K562 (cell line): ENCODE measurements around the gene KLRC2. TPM values are rescaled to one million over a fixed set of nuclear protein-coding genes. Genes with fewer than 3 reads are reported as not detected.
"Not testable (repeated sequence)": the region's sequence is repeated elsewhere in the genome, so short reads cannot be mapped to it uniquely, and the experiment has no call there.

Experiments used
- ATAC-seq: fragments of 200-7000 bp; cut with Tn5 transposase; 3 replicates; pipeline ENCODE4 v1.9.1; 2020; ENCODE audit warnings: moderate library complexity
- BruUV-seq: library from RNA; stranded (reverse); fragments of 400-500 nt; replicated peaks from 2 replicates; lab custom pipeline; 2021; lab: Mats Ljungman, UMichigan
- CTCF ChIA-PET: fragments of 300-600 bp; formaldehyde crosslinking; extraction: SDS; loops from one replicate; lab custom pipeline; 2021; ENCODE audit warnings: low intra/inter-chr PET ratio; lab: Yijun Ruan, JAX
- POLR2A ChIA-PET: fragments of 300-600, 350-650 bp; sonication (Branson Sonifier 250); formaldehyde crosslinking; extraction: SDS; loops from one replicate; lab custom pipeline; 2021; ENCODE audit warnings: antibody characterized with exemption, inconsistent platforms; lab: Yijun Ruan, JAX
- DNase-seq, 4 experiments: peaks; one replicate each; pipeline versions ENCODE4 v3.0.0 to v3.0.0-alpha.2; 2011 to 2018; ENCODE audit warnings: low spot score in 3 of 4, mixed read lengths in 3 of 4; ENCODE audit errors: extremely low read depth in 1 of 4
- FAIRE-seq: peaks from 2 replicates; lab custom pipeline; 2011; peaks lifted over from hg19 to GRCh38; lab: Jason Lieb, UNC
- H2AFZ ChIP-seq: 2 replicates; pipeline ENCODE4 v1.6.0; 2011; ENCODE audit warnings: low read depth, low read length, control low read depth, inconsistent platforms
- H3K27ac ChIP-seq: fragments of 200-600 bp; 3 replicates; pipeline ENCODE4 v1.8.0; 2011; ENCODE audit warnings: low read depth, mild to moderate bottlenecking, control low read depth, inconsistent platforms, low read length, moderate library complexity, mixed read lengths; ENCODE audit errors: extremely low read depth
- H3K27me3 ChIP-seq, 2 experiments: fragments of 300-600 bp in 1 of 2; 2 replicates in 1 of 2; 3 replicates in 1 of 2; pipeline versions ENCODE4 v1.6.0 to v1.8.0; 2011; ENCODE audit warnings: inconsistent platforms in 2 of 2, low read length in 2 of 2, mild to moderate bottlenecking in 1 of 2, mixed read lengths in 1 of 2, moderate library complexity in 1 of 2; ENCODE audit not compliant: control insufficient read depth in 2 of 2, insufficient read depth in 2 of 2
- H3K36me3 ChIP-seq: fragments of 300-600 bp; 3 replicates; pipeline ENCODE4 v1.8.0; 2011; ENCODE audit warnings: mild to moderate bottlenecking, low read length, inconsistent platforms; ENCODE audit not compliant: control insufficient read depth, insufficient read depth
- H3K4me1 ChIP-seq, 2 experiments: fragments of 200-600 bp in 1 of 2; replicated peaks in 1 of 2; 2 replicates in 1 of 2; 3 replicates in 1 of 2; pipeline versions ENCODE4 v1.5.1 to v1.8.0; 2011; ENCODE audit warnings: inconsistent platforms in 2 of 2, low read length in 2 of 2, mild to moderate bottlenecking in 1 of 2, mixed read lengths in 1 of 2, moderate library complexity in 1 of 2; ENCODE audit not compliant: control insufficient read depth in 2 of 2, insufficient read depth in 2 of 2
- H3K4me2 ChIP-seq: 2 replicates; pipeline ENCODE4 v1.6.1; 2011; ENCODE audit warnings: low read length, control low read depth, inconsistent platforms, mixed read lengths; ENCODE audit not compliant: insufficient read depth
- H3K4me3 ChIP-seq: fragments of 200-600 bp; sonication (generic), shearing (Covaris generic); 2 replicates; pipeline ENCODE4 v1.5.1; 2016; ENCODE audit warnings: control low read depth, inconsistent platforms
- H3K79me2 ChIP-seq: fragments of 200-600 bp; 3 replicates; pipeline ENCODE4 v1.8.0; 2011; ENCODE audit warnings: low read length, inconsistent platforms; ENCODE audit not compliant: control insufficient read depth, insufficient read depth
- H3K9ac ChIP-seq, 2 experiments: 2 replicates each; pipeline versions ENCODE4 v1.6.0 to v1.6.1; 2011; ENCODE audit warnings: low read depth in 2 of 2, low read length in 2 of 2, control low read depth in 1 of 2, inconsistent platforms in 1 of 2, mild to moderate bottlenecking in 1 of 2, mixed read lengths in 1 of 2; ENCODE audit not compliant: insufficient read depth in 1 of 2
- H3K9me1 ChIP-seq: one replicate; pipeline ENCODE4 v1.6.0; 2011; ENCODE audit warnings: inconsistent platforms, mild to moderate bottlenecking, low read length, moderate library complexity; ENCODE audit not compliant: control insufficient read depth, insufficient read depth
- H3K9me3 ChIP-seq: replicated peaks from 2 replicates; pipeline ENCODE4 v1.5.1; 2011; ENCODE audit warnings: low read depth, low read length, inconsistent platforms; ENCODE audit not compliant: control insufficient read depth, insufficient read depth
- H4K20me1 ChIP-seq: replicated peaks from 2 replicates; pipeline ENCODE4 v1.6.1; 2011; ENCODE audit warnings: low read length, inconsistent platforms, mixed read lengths; ENCODE audit not compliant: control insufficient read depth, insufficient read depth
- BCLAF1 ChIP-seq, 2 experiments: fragments of 450-650 bp in 1 of 2; IDR thresholded peaks; 2 replicates each; pipeline ENCODE4 v1.6.1; 2011 to 2017; ENCODE audit warnings: low read depth in 2 of 2, antibody characterized with exemption in 1 of 2, borderline replicate concordance in 1 of 2, low read length in 1 of 2, mild to moderate bottlenecking in 1 of 2, mixed read lengths in 1 of 2; ENCODE audit not compliant: control insufficient read depth in 1 of 2
- CHCHD3 ChIP-seq: fragments of 250-450 bp; sonication (Bioruptor Pico); IDR thresholded peaks from 2 replicates; pipeline ENCODE4 v2.1.2; 2022; ENCODE audit warnings: mild to moderate bottlenecking
- EGR1 ChIP-seq: fragments of 450-650 bp; conservative IDR thresholded peaks from 2 replicates; pipeline ENCODE4 v1.6.1; 2017; ENCODE audit warnings: mild to moderate bottlenecking
- HDAC8 ChIP-seq: fragments of 450-650 bp; IDR thresholded peaks from 2 replicates; pipeline ENCODE4 v1.6.1; 2016; ENCODE audit warnings: mild to moderate bottlenecking, missing genetic modification characterization, moderate library complexity, missing compliant biosample characterization
- NBN ChIP-seq: fragments of 450-650 bp; IDR thresholded peaks from 2 replicates; pipeline ENCODE4 v1.6.1; 2016; ENCODE audit warnings: low read depth, mild to moderate bottlenecking
- POLR2B ChIP-seq: fragments of 450-650 bp; IDR thresholded peaks from 2 replicates; pipeline ENCODE4 v1.6.1; 2018; ENCODE audit warnings: low read depth; ENCODE audit not compliant: partially characterized antibody
- TAF1 ChIP-seq: IDR thresholded peaks from 2 replicates; pipeline ENCODE4 v1.6.1; 2011; ENCODE audit warnings: mild to moderate bottlenecking, low read length, moderate library complexity; ENCODE audit not compliant: insufficient read depth, control insufficient read depth, severe bottlenecking; ENCODE audit errors: extremely low read depth
- TFAM ChIP-seq: fragments of 250-450 bp; sonication (Bioruptor Pico); conservative IDR thresholded peaks from 2 replicates; pipeline ENCODE4 v1.5.0; 2021; ENCODE audit warnings: mild to moderate bottlenecking, moderate library complexity
- ZFX ChIP-seq: sonication (generic); formaldehyde crosslinking; IDR thresholded peaks from 2 replicates; pipeline ENCODE4 v1.8.0; 2022; ENCODE audit warnings: mild to moderate bottlenecking, missing genetic modification reagents, moderate library complexity
- ZNF121 ChIP-seq: sonication (generic); formaldehyde crosslinking; conservative IDR thresholded peaks from 2 replicates; pipeline ENCODE4 v1.8.0; 2022; ENCODE audit warnings: missing genetic modification reagents
- ZNF140 ChIP-seq: fragments of 250-450 bp; sonication (Bioruptor Pico); IDR thresholded peaks from 2 replicates; pipeline ENCODE4 v1.8.0; 2021; ENCODE audit warnings: moderate library complexity, mild to moderate bottlenecking, inconsistent platforms
- ZNF408 ChIP-seq: fragments of 250-450 bp; sonication (Bioruptor Pico); IDR thresholded peaks from 2 replicates; pipeline ENCODE4 v1.4.0; 2020; ENCODE audit warnings: low read depth, mild to moderate bottlenecking, moderate library complexity
- WGBS: fragments of 100-300 bp; shearing (Covaris generic); methylation state at CpG from one replicate; pipeline ENCODE4 v1.1.6; 2016; ENCODE audit warnings: low coverage, mixed read lengths; ENCODE audit not compliant: insufficient coverage; ENCODE audit errors: missing lambda C conversion rate; 5-methylcytosine and 5-hydroxymethylcytosine counted together
- in situ Hi-C: fragments of 300-500 bp; cut with MboI; formaldehyde crosslinking; loops from 4 replicates; pipeline ENCODE4 v1.15.0; 2018; ENCODE audit warnings: inconsistent platforms, mixed read lengths
- intact Hi-C: fragments of 100-400 bp; cut with micrococcal nuclease; formaldehyde crosslinking; loops from 2 replicates; pipeline ENCODE4 v1.14.2; 2022
- polyA plus RNA-seq, 8 experiments: library from polyadenylated mRNA; depleted of rRNA in 4 of 8; stranded (reverse) in 5 of 8; unstranded in 3 of 8; fragments of >200 nt; fragmentation: Nextera tagmentation in 2 of 8; fragmentation: Illumina TruSeq in 1 of 8; extraction: Ambion mirVana in 2 of 8; extraction: Trizol in 1 of 8; gene quantifications; 2 replicates each; pipeline versions ENCODE4 v1.2.1 to v1.2.3, GENCODE V29; 2011 to 2014; ENCODE audit warnings: inconsistent platforms in 1 of 8, missing spikeins in 1 of 8
- total RNA-seq, 7 experiments: library from RNA; depleted of rRNA in 6 of 7; stranded (reverse); fragments of >200 nt in 6 of 7; fragmentation: Illumina TruSeq in 2 of 7; extraction: Trizol in 2 of 7; gene quantifications; 2 replicates each; pipeline versions ENCODE4 v1.2.1 to v1.2.3, GENCODE V29; 2011 to 2021; ENCODE audit warnings: low replicate concordance in 1 of 7

The KLRC2 gene
- total and polyA plus RNA-seq, 9 of the 15 experiments (the other 6 are each of a cell fraction or from before 2014, with no cell fraction given): not detected

- H3K4me3 ChIP-seq, H3K9ac ChIP-seq, DNase-seq, intact Hi-C loops, in situ Hi-C loops, POLR2A ChIA-PET, H2AFZ ChIP-seq, H3K9me3 ChIP-seq, H3K79me2 ChIP-seq, BruUV-seq, FAIRE-seq, H4K20me1 ChIP-seq, H3K27ac ChIP-seq, H3K4me2 ChIP-seq, H3K27me3 ChIP-seq, H3K4me1 ChIP-seq, ATAC-seq, H3K36me3 ChIP-seq, H3K9me1 ChIP-seq: not testable (repeated sequence)
- CTCF ChIA-PET: interaction anchor here (0.6 kb wide), 1 partner anchor 880 kb away, joined by 3 read pairs; no protein-coding TSS in a partner anchor
- whole genome bisulfite sequencing: 87% methylated on average over 5 of the region's 7 CpGs
Measured at GRCh38 chr12:10390991-10391390, 44.8 kb downstream of the KLRC2 start.

GRCh38 chr12:10389904-10390303 lies 45.9 kb downstream of the KLRC2 start, which contains the start of gene KLRK1:
Gene KLRK1 (minus strand): TSS chr12:10390041. CDS start chr12:10388810, 1,231 bp downstream.
- H2AFZ ChIP-seq: no peak within 1 kb of the TSS
- POLR2A ChIA-PET: no interaction called here
- H3K79me2 ChIP-seq: no peaks in the 10 kb centered on the region
- no peak for FAIRE-seq
- no peak within 1 kb of the TSS for H3K9ac ChIP-seq
- no peak within 1 kb of the TSS for H3K4me3 ChIP-seq
- DNase-seq: no peak
- H4K20me1 ChIP-seq: no peaks in the 10 kb centered on the region
- intact Hi-C loops (no loop called here), in situ Hi-C loops (no loop called here)
- no peaks in the 10 kb centered on the region for H3K36me3 ChIP-seq
- 100% methylated on average over 1 of the region's 1 CpG for WGBS
- no peak within 1 kb of the TSS for H3K27ac ChIP-seq
- H3K27me3 ChIP-seq: no peaks in the 10 kb centered on the region
- H3K4me1 ChIP-seq: no peaks in the 10 kb centered on the region
- H3K9me1 ChIP-seq: no peaks in the 10 kb centered on the region
- no TSS peak for BruUV-seq
- no peak for ATAC-seq
- no peaks in the 10 kb centered on the region for H3K9me3 ChIP-seq
- CTCF ChIA-PET: no interaction called here
- no peak within 1 kb of the TSS for H3K4me2 ChIP-seq
- TF ChIP-seq ZFX (CRISPR knock-in tag) (no peak), BCLAF1 (IDR thresholded peaks at IDR 0.05; ENCODE audit: borderline replicate concordance in 1 of 2, control insufficient read depth in 1 of 2, low read depth in 2 of 2, low read length in 1 of 2) (no peak), NBN (no peak), TFAM (CRISPR knock-in tag) (no peak), POLR2B (no peak), ZNF408 (CRISPR knock-in tag) (no peak), EGR1 (no peak), TAF1 (no peak), HDAC8 (tag) (no peak), ZNF121 (no peak), ZNF140 (CRISPR knock-in tag) (no peak), CHCHD3 (no peak)
